Glutamatergic neuron (in vitro differentiated cells): ENCODE data around the gene MAP4K2. TPM values are rescaled to one million over a fixed set of nuclear protein-coding genes. Genes with fewer than 3 reads are reported as not detected.

ENCODE experiments used
- DNase-seq: peaks from one replicate; pipeline ENCODE4 v3.0.0; 2022
- H3K27ac Mint-ChIP-seq: one replicate; pipeline ENCODE4 v1.8.0; 2020; ENCODE audit warnings: mild to moderate bottlenecking, mixed read lengths, inconsistent platforms; ENCODE audit not compliant: unreplicated experiment
- H3K27me3 Mint-ChIP-seq: one replicate; pipeline ENCODE4 v1.8.0; 2020; ENCODE audit warnings: mild to moderate bottlenecking, moderate library complexity, mixed read lengths, inconsistent platforms; ENCODE audit not compliant: unreplicated experiment
- H3K36me3 Mint-ChIP-seq: one replicate; pipeline ENCODE4 v1.8.0; 2020; ENCODE audit warnings: mild to moderate bottlenecking, mixed read lengths, inconsistent platforms; ENCODE audit not compliant: unreplicated experiment
- H3K4me1 Mint-ChIP-seq: one replicate; pipeline ENCODE4 v1.8.0; 2020; ENCODE audit warnings: mild to moderate bottlenecking, low read depth, mixed read lengths, inconsistent platforms; ENCODE audit not compliant: unreplicated experiment
- H3K4me3 Mint-ChIP-seq: one replicate; pipeline ENCODE4 v1.8.0; 2020; ENCODE audit warnings: mild to moderate bottlenecking, mixed read lengths, inconsistent platforms; ENCODE audit not compliant: unreplicated experiment
- H3K9me3 Mint-ChIP-seq: one replicate; pipeline ENCODE4 v1.8.0; 2020; ENCODE audit warnings: mild to moderate bottlenecking, moderate library complexity, mixed read lengths, inconsistent platforms; ENCODE audit not compliant: unreplicated experiment
- CTCF ChIP-seq: fragments of 200-600 bp; sonication (generic); IDR thresholded peaks from one replicate; pipeline ENCODE4 v1.5.0; 2021; ENCODE audit not compliant: partially characterized antibody, unreplicated experiment
- total RNA-seq: library from RNA; stranded (reverse); fragmentation: NEBNext Ultra II Directional; extraction: Animal tissue kit (Norgen Biotek cat#: 25700); gene quantifications from one replicate; pipeline ENCODE4 v1.2.1, GENCODE V29; 2021; ENCODE audit not compliant: unreplicated experiment

MAP4K2 gene
- total RNA-seq, 1 donor from 2014 or later = 15.9 TPM

- peak within 1 kb of the TSS; percentile 52 for H3K27ac Mint-ChIP-seq
- peaks cover 5% of the 10 kb centered on the region for H3K9me3 Mint-ChIP-seq
- peaks cover 16% of the 10 kb centered on the region for H3K27me3 Mint-ChIP-seq
- TF ChIP-seq CTCF = peak; percentile 40
- H3K4me3 Mint-ChIP-seq = peak within 1 kb of the TSS; percentile 82
- peaks cover 1% of the 10 kb centered on the region for H3K36me3 Mint-ChIP-seq
- DNase-seq = peak; percentile 86
- H3K4me1 Mint-ChIP-seq = peaks cover 5% of the 10 kb centered on the region
Measured at GRCh38 chr11:64844330-64845128, 41.5 kb upstream of the MAP4K2 start, which contains the start of gene CDC42BPG. Gene CDC42BPG (minus strand): TSS chr11:64844653. CDS start chr11:64844569, 84 bp downstream.

- TF ChIP-seq CTCF = no peak
- DNase-seq = no peak
- peaks cover 4% of the 10 kb centered on the region for H3K36me3 Mint-ChIP-seq
- H3K9me3 Mint-ChIP-seq = peaks cover 5% of the 10 kb centered on the region
- H3K27ac Mint-ChIP-seq = no peak overlapping the region
- H3K4me1 Mint-ChIP-seq = peaks cover 6% of the 10 kb centered on the region
- peak overlapping the region; percentile 82 for H3K4me3 Mint-ChIP-seq
- peaks cover 19% of the 10 kb centered on the region for H3K27me3 Mint-ChIP-seq
Measured at GRCh38 chr11:64843686-64844329, 40.8 kb upstream of the MAP4K2 start.

GRCh38 chr11:64842851-64843685, 40.1 kb upstream of the MAP4K2 start:
- H3K36me3 Mint-ChIP-seq = peaks cover 4% of the 10 kb centered on the region
- H3K27ac Mint-ChIP-seq = no peak overlapping the region
- no peak for TF ChIP-seq CTCF
- no peak for DNase-seq
- H3K4me1 Mint-ChIP-seq = peaks cover 6% of the 10 kb centered on the region
- peaks cover 19% of the 10 kb centered on the region for H3K27me3 Mint-ChIP-seq
- H3K4me3 Mint-ChIP-seq = peak overlapping the region; percentile 63
- peaks cover 5% of the 10 kb centered on the region for H3K9me3 Mint-ChIP-seq

GRCh38 chr11:64842366-64842759, 39.3 kb upstream of the MAP4K2 start:
- peaks cover 4% of the 10 kb centered on the region for H3K36me3 Mint-ChIP-seq
- no peak overlapping the region for H3K27ac Mint-ChIP-seq
- peaks cover 6% of the 10 kb centered on the region for H3K4me1 Mint-ChIP-seq
- no peak overlapping the region for H3K4me3 Mint-ChIP-seq
- peaks cover 5% of the 10 kb centered on the region for H3K9me3 Mint-ChIP-seq
- TF ChIP-seq CTCF = no peak
- peaks cover 19% of the 10 kb centered on the region for H3K27me3 Mint-ChIP-seq
- DNase-seq = no peak
